ENCODE data around the gene PSMB10.

Gene PSMB10

GRCh38 chr16:67959536-67960329, 23.1 kb upstream of the PSMB10 start:
- no peak for TF ChIP-seq JUND (IDR thresholded peaks at IDR 0.05; ENCODE audit: low read depth)
- in situ Hi-C loops (cut with HindIII; ENCODE audit: low pct_unique_long_range_greater_than_20kb, low sequenced_read_pairs) = no loop called here
- DNase-seq (ENCODE audit: low read depth in 1 of 2, low spot score in 1 of 2) = no peak

GRCh38 chr16:67957622-67958021, 21.0 kb upstream of the PSMB10 start:
- no peak for DNase-seq (ENCODE audit: low read depth in 1 of 2, low spot score in 1 of 2)
- in situ Hi-C loops (cut with HindIII; ENCODE audit: low pct_unique_long_range_greater_than_20kb, low sequenced_read_pairs) = no loop called here
- no peak for TF ChIP-seq JUND (IDR thresholded peaks at IDR 0.05; ENCODE audit: low read depth)

- no peak for TF ChIP-seq JUND (IDR thresholded peaks at IDR 0.05; ENCODE audit: low read depth)
- in situ Hi-C loops (cut with HindIII; ENCODE audit: low pct_unique_long_range_greater_than_20kb, low sequenced_read_pairs) = no loop called here
- no peak for DNase-seq (ENCODE audit: low read depth in 1 of 2, low spot score in 1 of 2)
These were observed 18.0 kb upstream of the PSMB10 start for GRCh38 chr16:67954421-67955196.

- in situ Hi-C loops (cut with HindIII; ENCODE audit: low pct_unique_long_range_greater_than_20kb, low sequenced_read_pairs) = no loop called here
- no peak for TF ChIP-seq JUND (IDR thresholded peaks at IDR 0.05; ENCODE audit: low read depth)
- DNase-seq (ENCODE audit: low read depth in 1 of 2, low spot score in 1 of 2) = no peak
These were observed 17.2 kb upstream of the PSMB10 start for GRCh38 chr16:67953641-67954375.

- DNase-seq (ENCODE audit: low read depth in 1 of 2, low spot score in 1 of 2) = no peak
- in situ Hi-C loops (cut with HindIII; ENCODE audit: low pct_unique_long_range_greater_than_20kb, low sequenced_read_pairs) = no loop called here
- no peak for TF ChIP-seq JUND (IDR thresholded peaks at IDR 0.05; ENCODE audit: low read depth)
These were observed 14.8 kb upstream of the PSMB10 start for GRCh38 chr16:67951485-67951884.

GRCh38 chr16:67950335-67950843, 13.7 kb upstream of the PSMB10 start:
- in situ Hi-C loops (cut with HindIII; ENCODE audit: low pct_unique_long_range_greater_than_20kb, low sequenced_read_pairs) = no loop called here
- DNase-seq (ENCODE audit: low read depth in 1 of 2, low spot score in 1 of 2) = no peak

GRCh38 chr16:67949645-67950044, 13.0 kb upstream of the PSMB10 start:
- in situ Hi-C loops (cut with HindIII; ENCODE audit: low pct_unique_long_range_greater_than_20kb, low sequenced_read_pairs) = no loop called here
- TF ChIP-seq JUND (IDR thresholded peaks at IDR 0.05; ENCODE audit: low read depth) = no peak
- DNase-seq (ENCODE audit: low read depth in 1 of 2, low spot score in 1 of 2) = no peak

More at GRCh38 chr16:67950335-67950843, 13.7 kb upstream of the PSMB10 start:
- no peak for TF ChIP-seq JUND (IDR thresholded peaks at IDR 0.05; ENCODE audit: low read depth)

- TF ChIP-seq JUND (IDR thresholded peaks at IDR 0.05; ENCODE audit: low read depth) = no peak
- DNase-seq (ENCODE audit: low read depth in 1 of 2, low spot score in 1 of 2) = no peak
- in situ Hi-C loops (cut with HindIII; ENCODE audit: low pct_unique_long_range_greater_than_20kb, low sequenced_read_pairs) = no loop called here
These were observed 11.4 kb upstream of the PSMB10 start for GRCh38 chr16:67948015-67948414.

GRCh38 chr16:67946966-67947558, 10.4 kb upstream of the PSMB10 start:
- no peak for DNase-seq (ENCODE audit: low read depth in 1 of 2, low spot score in 1 of 2)
- in situ Hi-C loops (cut with HindIII; ENCODE audit: low pct_unique_long_range_greater_than_20kb, low sequenced_read_pairs) = no loop called here
- TF ChIP-seq JUND (IDR thresholded peaks at IDR 0.05; ENCODE audit: low read depth) = no peak

- in situ Hi-C loops (cut with HindIII; ENCODE audit: low pct_unique_long_range_greater_than_20kb, low sequenced_read_pairs) = no loop called here
- DNase-seq (ENCODE audit: low read depth in 1 of 2, low spot score in 1 of 2) = no peak
- no peak for TF ChIP-seq JUND (IDR thresholded peaks at IDR 0.05; ENCODE audit: low read depth)
These were observed 9.5 kb upstream of the PSMB10 start for GRCh38 chr16:67946128-67946569.

- TF ChIP-seq JUND (IDR thresholded peaks at IDR 0.05; ENCODE audit: low read depth) = no peak
- no peak for DNase-seq (ENCODE audit: low read depth in 1 of 2, low spot score in 1 of 2)
- in situ Hi-C loops (cut with HindIII; ENCODE audit: low pct_unique_long_range_greater_than_20kb, low sequenced_read_pairs) = no loop called here
These were observed 8.8 kb upstream of the PSMB10 start for GRCh38 chr16:67945392-67945933.

Data from T47D (cell line).